Brain microvascular endothelial cell (primary cell): ENCODE results near the gene TOPORS.

Experiments used
- DNase-seq: peaks from one replicate; pipeline ENCODE4 v3.0.0-alpha.2; 2020
- H3K27ac ChIP-seq: fragments of 250-450 bp; sonication (Bioruptor Pico); 2 replicates; pipeline ENCODE4 v1.5.1; 2020; ENCODE audit warnings: mild to moderate bottlenecking, moderate library complexity
- H3K27me3 ChIP-seq: fragments of 250-450 bp; sonication (Bioruptor Pico); replicated peaks from 2 replicates; pipeline ENCODE4 v1.5.1; 2020; ENCODE audit warnings: mild to moderate bottlenecking
- H3K36me3 ChIP-seq: fragments of 250-450 bp; sonication (Bioruptor Pico); replicated peaks from 2 replicates; pipeline ENCODE4 v1.5.1; 2020; ENCODE audit warnings: mild to moderate bottlenecking
- H3K4me3 ChIP-seq: 2 replicates; pipeline ENCODE4 v1.5.1; 2011; ENCODE audit warnings: low read depth, mild to moderate bottlenecking, control low read depth, low read length, moderate library complexity
- CTCF ChIP-seq: IDR thresholded peaks from 2 replicates; pipeline ENCODE4 v1.5.1; 2011; ENCODE audit warnings: low read depth, mild to moderate bottlenecking, moderate library complexity, low read length, control low read depth, inconsistent platforms; ENCODE audit errors: missing control alignments
- in situ Hi-C: cut with HindIII; loops from 2 replicates; pipeline ENCODE4 v1.10.0; 2017; ENCODE audit warnings: low sequenced_read_pairs, low pct_ligation_motif_present

TOPORS gene

GRCh38 chr9:32589083-32589723 is 36.8 kb upstream of the TOPORS start:
- H3K4me3 ChIP-seq = no peak overlapping the region
- in situ Hi-C loops = no loop called here
- no peaks in the 10 kb centered on the region for H3K27me3 ChIP-seq
- no peaks in the 10 kb centered on the region for H3K36me3 ChIP-seq
- peak; percentile 39 for DNase-seq
- H3K27ac ChIP-seq = no peak overlapping the region
- TF ChIP-seq CTCF = peak; percentile 60

- in situ Hi-C loops = no loop called here
- Histone ChIP-seq H3K27ac (no peak overlapping the region), H3K27me3 (no peaks in the 10 kb centered on the region), H3K4me3 (no peak overlapping the region), H3K36me3 (no peaks in the 10 kb centered on the region)
- no peak for TF ChIP-seq CTCF
- DNase-seq = no peak
Measured at GRCh38 chr9:32587901-32588300, 35.5 kb upstream of the TOPORS start.

GRCh38 chr9:32584784-32585183 is 32.4 kb upstream of the TOPORS start:
- Histone ChIP-seq H3K4me3 (no peak overlapping the region), H3K36me3 (no peaks in the 10 kb centered on the region), H3K27me3 (no peaks in the 10 kb centered on the region), H3K27ac (no peak overlapping the region)
- DNase-seq = no peak
- in situ Hi-C loops = no loop called here
- no peak for TF ChIP-seq CTCF

GRCh38 chr9:32581512-32582143 is 29.2 kb upstream of the TOPORS start:
- H3K27me3 ChIP-seq = no peaks in the 10 kb centered on the region
- TF ChIP-seq CTCF = peak; percentile 77
- no peak overlapping the region for H3K4me3 ChIP-seq
- H3K27ac ChIP-seq = no peak overlapping the region
- DNase-seq = peak; percentile 59
- no peaks in the 10 kb centered on the region for H3K36me3 ChIP-seq
- in situ Hi-C loops = no loop called here

- no peak overlapping the region for H3K4me3 ChIP-seq
- DNase-seq = no peak
- no peaks in the 10 kb centered on the region for H3K27me3 ChIP-seq
- in situ Hi-C loops = no loop called here
- no peak overlapping the region for H3K27ac ChIP-seq
- TF ChIP-seq CTCF = no peak
- no peaks in the 10 kb centered on the region for H3K36me3 ChIP-seq
Measured at GRCh38 chr9:32580631-32581300, 28.4 kb upstream of the TOPORS start.
